Ovary (tissue), 9 donors: Measurements from ENCODE around the gene TMEM185B. TPM values are rescaled to one million over a fixed set of nuclear protein-coding genes. Genes with fewer than 3 reads are reported as not detected.

ENCODE experiments used
- DNase-seq, 5 donors: peaks; one replicate each; pipeline ENCODE4 v3.0.0-alpha.2; 2019 to 2020
- H3K27ac ChIP-seq, 2 donors: fragments of 200-600 bp; one replicate each; pipeline versions ENCODE4 v1.5.1 to v1.8.0; 2019 to 2022
- H3K27me3 ChIP-seq: fragments of 200-600 bp; one replicate; pipeline ENCODE4 v1.8.0; 2022
- H3K36me3 ChIP-seq: fragments of 200-600 bp; sonication (generic); one replicate; pipeline ENCODE4 v1.5.1; 2019
- H3K4me1 ChIP-seq: one replicate; pipeline ENCODE4 v1.8.1; 2013; ENCODE audit warnings: mild to moderate bottlenecking, moderate library complexity; ENCODE audit not compliant: insufficient read depth
- H3K4me3 ChIP-seq: fragments of 200-600 bp; sonication (generic); one replicate; pipeline ENCODE4 v1.5.1; 2017
- H3K9me3 ChIP-seq, 2 donors: fragments of 200-600 bp in 1 of 2; sonication (generic) in 1 of 2; one replicate each; pipeline versions ENCODE4 v1.5.1 to v1.8.1; 2013 to 2019; ENCODE audit warnings: mild to moderate bottlenecking in 1 of 2, moderate library complexity in 1 of 2
- CTCF ChIP-seq, 3 donors: fragments of 450-650 bp in 2 of 3; fragments of 200-600 bp in 1 of 3; IDR thresholded peaks; one replicate each; pipeline versions ENCODE4 v1.5.1 to v1.8.0; 2016 to 2022; ENCODE audit warnings: antibody characterized with exemption in 3 of 3, mild to moderate bottlenecking in 1 of 3
- EP300 ChIP-seq: sonication (generic); formaldehyde crosslinking; IDR thresholded peaks from one replicate; pipeline ENCODE4 v1.6.1; 2017; ENCODE audit warnings: antibody characterized with exemption
- POLR2A ChIP-seq: fragments of 450-650 bp; IDR thresholded peaks from one replicate; pipeline ENCODE4 v1.6.1; 2017; ENCODE audit warnings: antibody characterized with exemption, mild to moderate bottlenecking, moderate library complexity
- WGBS, 3 donors: extraction: QIAGEN DNeasy Blood & Tissue Kit in 1 of 3; methylation state at CpG; one replicate each; pipeline versions ENCODE4 v1.1.5 to v1.1.7; 2013 to 2017; 5-methylcytosine and 5-hydroxymethylcytosine counted together
- intact Hi-C, 4 donors: fragments of 100-400 bp; cut with DNase I; formaldehyde crosslinking; loops; one replicate each; pipeline versions ENCODE4 v1.11.0 to v1.15.1; 2022 to 2023
- polyA plus RNA-seq, 2 donors: library from polyadenylated mRNA; stranded (reverse); fragments of 200-250 nt in 1 of 2; fragments of 350-450 nt in 1 of 2; fragmentation: Illumina TruSeq in 1 of 2; extraction: RNeasy Lipid Tissue Mini Kit (QIAGEN cat#74804) in 1 of 2; gene quantifications; one replicate each; pipeline ENCODE4 v1.2.3, GENCODE V29; 2013 to 2014
- total RNA-seq, 7 donors: library from RNA; depleted of rRNA in 2 of 7; stranded (reverse); fragments of >200 nt in 2 of 7; fragmentation: NEBNext Ultra II Directional in 3 of 7; extraction: Animal tissue kit (Norgen Biotek cat#: 25700) in 3 of 7; gene quantifications; one replicate each; pipeline versions ENCODE4 v1.1.0 to v1.2.4, GENCODE V29; 2016 to 2023
- donor health status: DM: no; HTN: no; CAD: no; lungs with moderate emphysema.
- donor health status: DM: no; HTN: no; CAD: no.
- donor health status: Bipolar disorder and iron deficiency.
- donor health status: DM: yes; HTN: yes; CAD: no.
- donor health status: DM: no; HTN: no; CAD: no.
- donor health status: DM: yes; HTN: yes; CAD: no.

Gene TMEM185B
- total and polyA plus RNA-seq, 9 donors: 6.4 to 26.0 (median 14.5) TPM

DNA sequence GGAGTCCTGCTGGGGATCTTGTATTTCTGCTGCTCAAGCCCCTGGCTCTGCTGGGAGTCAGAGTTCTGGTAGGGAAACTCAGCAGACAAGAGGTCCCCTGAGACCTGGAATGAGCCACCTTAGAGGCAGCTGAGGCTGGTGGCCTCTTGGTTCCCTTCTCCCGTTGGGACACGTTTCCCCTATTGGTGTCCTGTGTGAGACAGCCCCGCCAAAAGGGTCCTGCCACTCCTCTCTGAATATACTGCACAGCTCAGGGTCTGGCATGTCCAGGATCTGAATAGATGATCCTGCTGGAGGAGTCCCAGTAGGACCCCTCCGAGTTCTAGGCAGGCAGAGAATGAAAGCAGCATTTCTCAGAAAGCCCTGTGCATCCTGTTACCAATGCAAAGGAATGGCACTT is 27.4 kb upstream of the TMEM185B start:
- Histone ChIP-seq H3K4me1 (peaks cover 2% of the 10 kb centered on the region), H3K4me3 (no peak overlapping the region), H3K9me3 (no peaks in the 10 kb centered on the region), H3K36me3 (no peaks in the 10 kb centered on the region), H3K27me3 (no peaks in the 10 kb centered on the region), H3K27ac (no peak overlapping the region)
- intact Hi-C loops: loop anchor here in 2 of 4 donors (5.0 to 10.0 kb wide), 2 partner anchors 64 to 67 kb away; no protein-coding TSS in a partner anchor
- WGBS, 3 donors: 77 to 87% (median 81%) methylated on average over 4 of the region's 4 CpGs
- no peak for DNase-seq
- TF ChIP-seq CTCF (IDR thresholded peaks at IDR 0.05) (no peak), EP300 (no peak), POLR2A (no peak)

DNA sequence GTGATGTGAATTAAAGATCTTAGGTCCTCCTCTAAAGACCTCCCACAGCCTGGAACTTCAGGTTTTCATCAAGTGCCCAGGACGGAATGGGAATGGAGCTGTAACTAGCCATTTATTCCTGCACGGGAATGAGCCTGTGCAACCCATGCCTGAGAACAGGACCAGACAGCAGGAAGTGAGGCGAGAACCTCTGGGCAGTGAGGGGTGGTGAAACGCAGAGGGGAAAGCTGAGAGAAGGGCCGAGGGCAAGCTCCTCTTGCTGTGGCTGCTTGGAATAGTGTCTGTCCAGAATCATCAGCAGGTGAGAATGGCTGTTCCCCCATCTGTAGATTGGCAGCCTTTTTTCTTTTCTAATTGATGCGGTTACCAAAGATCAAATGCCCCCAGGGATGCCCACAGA is 24.7 kb upstream of the TMEM185B start:
- Histone ChIP-seq H3K9me3 (no peaks in the 10 kb centered on the region), H3K27ac (no peak overlapping the region), H3K36me3 (no peaks in the 10 kb centered on the region), H3K4me1 (no peaks in the 10 kb centered on the region), H3K27me3 (no peaks in the 10 kb centered on the region), H3K4me3 (no peak overlapping the region)
- 73 to 82% (median 77%) methylated on average over 6 of the region's 6 CpGs for WGBS, 3 donors
- DNase-seq: no peak
- no peak for TF ChIP-seq CTCF (IDR thresholded peaks at IDR 0.05)
- no peak for TF ChIP-seq EP300
- TF ChIP-seq POLR2A: no peak
- intact Hi-C loops: loop anchor here in 1 of 4 donors (2.0 kb wide), 1 partner anchor 19 kb away; no protein-coding TSS in a partner anchor

DNA sequence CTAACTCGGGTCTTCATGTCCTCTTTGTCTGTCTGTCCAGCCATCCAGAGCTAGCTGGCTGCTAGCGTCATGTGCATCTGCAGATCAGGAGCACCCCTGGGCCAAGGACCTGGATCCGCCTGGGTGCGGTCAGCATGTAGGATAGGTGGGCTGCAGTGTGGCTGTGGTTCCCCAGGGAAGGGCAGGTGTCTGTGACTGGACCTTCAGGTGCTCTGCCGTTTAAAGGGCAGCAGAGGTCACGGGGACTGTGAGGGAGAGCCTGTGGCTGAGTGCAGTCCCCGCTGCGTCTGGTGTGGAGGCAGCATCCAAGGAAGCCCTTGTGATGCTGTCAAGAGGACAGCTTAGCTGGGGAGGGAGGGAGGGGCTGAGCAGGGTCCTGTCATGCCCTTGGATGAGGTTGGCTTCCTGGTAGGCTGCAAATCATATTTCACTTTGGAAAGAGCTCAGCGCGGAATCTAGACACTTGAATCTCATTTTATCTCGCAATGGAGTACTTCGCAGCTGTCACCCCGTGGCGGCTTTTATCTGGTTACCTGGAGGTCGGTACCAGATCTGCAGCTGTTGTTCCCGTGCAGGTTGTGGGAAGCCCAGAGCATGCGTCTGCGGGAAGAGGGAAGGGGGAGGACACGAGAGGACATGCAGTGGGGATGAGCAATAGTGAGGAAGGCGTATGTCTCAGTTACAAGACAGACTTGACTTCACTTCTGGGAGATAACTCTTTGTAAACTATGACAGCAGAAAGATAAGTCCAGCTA is 23.5 kb upstream of the TMEM185B start:
- no peaks in the 10 kb centered on the region for H3K4me1 ChIP-seq
- intact Hi-C loops: loop anchor here in 1 of 4 donors (2.0 kb wide), 1 partner anchor 18 kb away; no protein-coding TSS in a partner anchor
- TF ChIP-seq POLR2A (no peak), CTCF (IDR thresholded peaks at IDR 0.05) (no peak), EP300 (no peak)
- no peak for DNase-seq
- H3K27ac ChIP-seq: no peak overlapping the region
- H3K9me3 ChIP-seq: no peaks in the 10 kb centered on the region
- H3K27me3 ChIP-seq: no peaks in the 10 kb centered on the region
- 56 to 62% (median 57%) methylated on average over 20 of the region's 20 CpGs for WGBS, 3 donors
- H3K36me3 ChIP-seq: no peaks in the 10 kb centered on the region
- H3K4me3 ChIP-seq: no peak overlapping the region

GRCh38 chr2:120245520-120246332 is 22.5 kb upstream of the TMEM185B start:
- Histone ChIP-seq H3K36me3 (no peaks in the 10 kb centered on the region), H3K27me3 (no peaks in the 10 kb centered on the region), H3K9me3 (no peaks in the 10 kb centered on the region), H3K4me3 (no peak overlapping the region), H3K4me1 (no peaks in the 10 kb centered on the region), H3K27ac (no peak overlapping the region)
- WGBS, 3 donors: 56 to 60% (median 57%) methylated on average over 15 of the region's 15 CpGs
- DNase-seq: no peak
- TF ChIP-seq CTCF (IDR thresholded peaks at IDR 0.05): no peak
- TF ChIP-seq POLR2A: no peak
- TF ChIP-seq EP300: no peak
- intact Hi-C loops: loop anchor here in 1 of 4 donors (2.0 kb wide), 1 partner anchor 17 kb away; no protein-coding TSS in a partner anchor
